Mammary epithelial cell (primary cell): ENCODE measurements around the gene SERPINF2.
"Not testable (repeated sequence)": the region's sequence is repeated elsewhere in the genome, so short reads cannot be mapped to it uniquely, and the experiment has no call there.

Experiments
- EZH2 ChIP-seq: IDR thresholded peaks from 2 replicates; pipeline ENCODE4 v1.6.1; 2012; ENCODE audit warnings: low read length, inconsistent platforms, borderline replicate concordance
- TF ChIP-seq, protein P1 (sequence below), 2 donors: IDR thresholded peaks in 1 of 2; conservative IDR thresholded peaks in 1 of 2; 2 replicates each; pipeline ENCODE4 v1.5.1; 2011 to 2012; ENCODE audit warnings: inconsistent platforms in 2 of 2, low read length in 2 of 2, mild to moderate bottlenecking in 2 of 2, control low read depth in 1 of 2, low read depth in 1 of 2; ENCODE audit not compliant: insufficient read depth in 1 of 2; ENCODE audit errors: extremely low read depth in 1 of 2

DNA sequence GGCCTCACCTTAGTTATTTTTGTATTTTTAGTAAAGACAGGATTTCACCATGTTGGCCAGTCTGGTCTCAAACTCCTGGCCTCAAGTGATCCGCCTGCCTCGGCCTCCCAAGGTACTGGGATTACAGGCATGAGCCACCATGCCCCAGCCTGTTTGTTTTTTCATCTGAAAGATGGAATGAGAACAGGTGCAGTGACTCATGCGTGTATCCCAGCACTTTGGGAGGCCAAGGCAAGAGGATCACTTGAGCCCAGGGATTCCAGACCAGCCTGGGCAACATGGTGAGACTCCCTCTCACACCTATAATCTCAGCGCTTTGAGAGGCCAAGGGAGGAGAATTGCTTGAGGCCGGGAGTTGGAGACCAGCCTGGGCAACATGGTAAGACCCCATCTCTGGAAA is 42.8 kb upstream of the SERPINF2 start:
- TF ChIP-seq, protein P1, sequence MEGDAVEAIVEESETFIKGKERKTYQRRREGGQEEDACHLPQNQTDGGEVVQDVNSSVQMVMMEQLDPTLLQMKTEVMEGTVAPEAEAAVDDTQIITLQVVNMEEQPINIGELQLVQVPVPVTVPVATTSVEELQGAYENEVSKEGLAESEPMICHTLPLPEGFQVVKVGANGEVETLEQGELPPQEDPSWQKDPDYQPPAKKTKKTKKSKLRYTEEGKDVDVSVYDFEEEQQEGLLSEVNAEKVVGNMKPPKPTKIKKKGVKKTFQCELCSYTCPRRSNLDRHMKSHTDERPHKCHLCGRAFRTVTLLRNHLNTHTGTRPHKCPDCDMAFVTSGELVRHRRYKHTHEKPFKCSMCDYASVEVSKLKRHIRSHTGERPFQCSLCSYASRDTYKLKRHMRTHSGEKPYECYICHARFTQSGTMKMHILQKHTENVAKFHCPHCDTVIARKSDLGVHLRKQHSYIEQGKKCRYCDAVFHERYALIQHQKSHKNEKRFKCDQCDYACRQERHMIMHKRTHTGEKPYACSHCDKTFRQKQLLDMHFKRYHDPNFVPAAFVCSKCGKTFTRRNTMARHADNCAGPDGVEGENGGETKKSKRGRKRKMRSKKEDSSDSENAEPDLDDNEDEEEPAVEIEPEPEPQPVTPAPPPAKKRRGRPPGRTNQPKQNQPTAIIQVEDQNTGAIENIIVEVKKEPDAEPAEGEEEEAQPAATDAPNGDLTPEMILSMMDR (conservative IDR thresholded peaks at IDR 0.05 in 1 of 2, IDR thresholded peaks at IDR 0.05 in 1 of 2; ENCODE audit: extremely low read depth in 1 of 2, insufficient read depth in 1 of 2, low read depth in 1 of 2, low read length in 2 of 2) = not testable (repeated sequence)
- not testable (repeated sequence) for TF ChIP-seq EZH2
